Right forelimb (tissue), 1 donor: ENCODE data around the gene NDUFS7.

Experiments
- DNase-seq: peaks from one replicate; pipeline ENCODE4 v3.0.0-alpha.2; 2018

Gene NDUFS7

DNA sequence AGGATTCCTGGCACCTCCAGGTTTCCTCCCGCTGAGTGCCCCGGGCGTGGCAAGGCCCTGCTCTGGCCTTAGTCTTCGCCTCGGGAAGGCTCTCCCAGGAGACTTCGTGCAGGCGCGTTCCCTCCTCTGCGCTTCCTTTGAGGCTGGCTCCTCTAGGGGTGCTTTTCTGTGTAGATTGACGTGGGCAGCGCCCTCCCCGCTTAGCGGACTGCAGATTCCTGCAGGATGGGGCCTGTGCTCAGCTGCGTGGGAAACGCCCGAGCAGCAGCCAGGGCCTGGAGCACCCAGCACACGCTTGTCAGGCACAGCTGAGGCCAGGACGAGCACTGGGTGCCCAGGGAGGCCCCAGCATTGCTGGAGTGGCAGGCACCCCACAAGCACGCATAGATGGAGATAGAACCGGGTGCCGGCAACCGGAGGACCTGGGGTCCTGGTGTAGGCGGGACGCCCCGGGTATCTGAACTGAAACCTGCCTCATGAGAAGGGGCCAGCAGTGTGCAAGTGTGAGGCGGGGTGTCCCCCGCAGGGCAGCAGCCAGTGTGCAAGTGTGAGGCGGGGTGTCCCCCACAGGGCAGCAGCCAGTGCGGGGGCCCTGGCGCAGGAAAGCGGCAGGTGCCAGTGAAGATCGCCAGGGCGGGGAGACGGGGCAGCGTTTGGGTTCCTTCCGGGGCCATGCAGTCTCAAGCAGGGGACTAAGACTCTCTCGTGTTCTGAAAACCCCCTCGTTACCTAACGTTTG is 3.4 kb downstream of the NDUFS7 start:
- DNase-seq, result no peak

DNA sequence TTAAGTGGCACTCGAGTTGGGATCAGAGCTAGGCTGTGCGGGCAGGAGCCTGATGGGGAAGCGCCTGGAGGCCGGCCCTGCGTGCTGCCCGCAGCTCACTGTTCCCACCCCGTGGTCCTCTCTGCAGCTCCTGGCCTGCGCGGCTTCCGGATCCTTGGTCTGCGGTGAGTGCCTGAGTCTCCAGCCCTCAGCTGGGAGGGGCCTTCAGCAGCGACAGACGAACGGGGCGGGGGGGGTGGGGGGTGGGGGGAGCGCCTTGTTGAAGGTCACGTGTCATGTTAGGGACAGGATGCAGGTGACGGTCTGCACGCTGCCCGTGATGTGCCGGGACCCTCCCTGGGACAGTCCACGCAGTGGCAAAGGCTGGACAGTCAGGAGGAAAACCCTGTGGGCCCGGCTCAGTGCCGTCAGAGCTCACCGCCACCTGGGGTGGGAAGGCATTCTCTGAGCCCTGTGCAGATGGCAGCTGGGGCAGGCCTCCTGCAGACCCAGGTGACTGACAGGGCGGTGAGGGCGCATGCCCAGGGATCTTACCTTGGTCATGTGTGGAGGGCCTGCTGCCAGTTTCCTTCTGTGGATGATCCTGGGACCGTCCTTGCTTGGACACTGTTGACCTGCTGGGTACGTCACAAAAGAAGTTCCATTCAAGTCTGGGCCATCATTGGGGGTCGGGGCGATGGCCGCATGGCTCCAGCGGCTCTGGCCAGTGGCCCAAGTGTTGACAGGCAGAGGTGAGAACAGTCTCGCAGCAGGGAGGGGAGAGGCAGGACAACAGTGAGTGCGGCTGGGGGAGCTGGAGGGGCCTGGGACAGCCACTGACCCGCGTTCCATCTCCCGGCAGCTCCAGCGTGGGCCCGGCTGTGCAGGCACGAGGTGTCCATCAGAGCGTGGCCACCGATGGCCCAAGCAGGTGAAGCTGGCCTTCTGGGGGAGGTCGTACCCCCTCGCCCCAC is 4.3 kb downstream of the NDUFS7 start:
- no peak for DNase-seq

DNA sequence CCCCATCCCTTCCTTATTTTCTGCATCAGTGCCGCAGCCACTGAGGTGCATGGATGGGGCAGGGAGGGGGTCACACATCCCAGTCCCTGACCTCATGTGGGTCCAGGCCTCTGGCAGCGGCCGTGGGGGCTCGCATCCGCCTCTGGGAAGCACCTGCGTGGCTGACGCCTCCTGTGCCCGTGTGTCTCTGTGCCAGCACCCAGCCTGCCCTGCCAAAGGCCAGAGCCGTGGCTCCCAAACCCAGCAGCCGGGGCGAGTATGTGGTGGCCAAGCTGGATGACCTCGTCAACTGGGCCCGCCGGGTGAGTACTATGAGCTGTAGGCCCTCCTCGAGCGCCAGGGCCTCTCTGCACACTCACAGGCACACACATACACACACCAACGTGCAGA is 4.9 kb downstream of the NDUFS7 start:
- DNase-seq, result no peak

DNA sequence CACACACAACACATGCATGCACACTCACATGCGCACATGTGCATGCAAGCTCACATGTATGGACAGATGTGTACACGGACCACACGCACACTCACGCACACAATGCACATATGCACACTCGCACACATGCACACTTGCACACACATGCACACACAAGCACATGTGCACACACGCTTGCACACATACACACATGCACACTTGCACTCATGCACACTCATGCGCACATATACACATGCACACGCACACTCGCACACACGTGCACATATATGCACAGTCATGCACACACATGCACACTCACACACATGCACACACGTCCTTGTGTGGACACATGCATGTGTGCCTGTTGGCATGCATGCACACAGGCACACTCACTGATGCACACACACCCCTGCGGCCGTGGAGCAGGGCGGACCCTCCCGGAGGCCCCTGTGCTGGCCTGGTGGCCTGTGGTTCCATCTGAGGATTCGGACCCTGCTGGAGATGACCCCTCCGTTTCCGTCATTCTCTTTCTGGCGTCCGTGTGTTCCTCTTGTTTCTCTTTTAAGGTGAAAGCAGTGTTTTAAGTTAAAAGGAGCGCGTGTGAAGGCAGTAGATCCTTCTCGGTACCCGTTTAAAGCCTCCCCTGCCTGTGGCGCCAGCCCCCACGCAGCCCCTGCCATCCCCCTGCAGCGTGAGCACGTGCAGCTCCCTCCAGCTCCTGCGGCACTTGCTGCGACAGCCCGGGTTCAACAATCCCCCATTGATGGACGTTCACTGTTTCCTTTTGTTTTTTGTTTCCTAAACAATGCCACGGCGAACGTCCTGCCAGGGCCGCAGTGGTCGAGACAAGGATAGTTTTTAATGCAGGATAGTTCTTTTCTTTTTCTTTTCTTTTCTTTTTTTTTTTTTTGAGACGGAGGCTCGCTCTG is 5.6 kb downstream of the NDUFS7 start:
- DNase-seq, result no peak

DNA sequence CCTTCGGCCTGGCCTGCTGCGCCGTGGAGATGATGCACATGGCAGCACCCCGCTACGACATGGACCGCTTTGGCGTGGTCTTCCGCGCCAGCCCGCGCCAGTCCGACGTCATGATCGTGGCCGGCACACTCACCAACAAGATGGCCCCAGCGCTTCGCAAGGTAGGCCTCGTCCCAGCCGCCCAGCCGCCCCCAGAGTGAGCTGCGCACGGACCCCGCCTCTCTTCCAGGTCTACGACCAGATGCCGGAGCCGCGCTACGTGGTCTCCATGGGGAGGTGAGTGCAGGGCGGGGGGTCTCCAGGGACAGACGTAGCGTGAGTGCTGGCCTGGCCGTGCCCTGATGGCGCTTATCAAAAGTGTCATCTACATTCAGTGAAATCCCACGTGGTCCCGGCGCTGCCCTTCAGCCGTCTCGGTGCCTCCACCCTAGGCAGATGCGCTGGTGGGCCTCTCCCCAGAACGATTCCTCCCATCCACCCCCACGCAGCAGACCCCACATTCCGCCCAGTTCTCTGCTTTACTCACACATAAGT is 7.2 kb downstream of the NDUFS7 start:
- DNase-seq, result no peak

DNA sequence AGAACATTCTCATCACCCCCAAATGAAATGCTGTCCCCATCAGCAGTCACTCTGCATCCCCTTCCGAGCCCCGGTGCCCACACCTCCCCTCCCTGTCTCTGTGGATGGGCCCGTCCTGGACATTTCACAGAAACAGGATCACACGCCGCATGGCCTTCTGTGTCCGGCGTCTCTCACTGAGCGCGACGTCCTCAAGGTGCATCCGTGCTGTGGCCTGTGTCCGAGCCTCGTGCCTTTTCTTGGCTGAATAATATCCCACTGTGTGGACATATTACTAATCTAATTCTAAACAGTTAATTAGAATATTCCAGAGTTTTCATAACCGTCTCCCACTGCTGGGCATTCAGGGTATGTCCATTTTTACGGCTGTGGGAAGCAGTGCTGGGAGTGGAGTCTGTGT is 8.7 kb downstream of the NDUFS7 start:
- DNase-seq, result no peak

DNA sequence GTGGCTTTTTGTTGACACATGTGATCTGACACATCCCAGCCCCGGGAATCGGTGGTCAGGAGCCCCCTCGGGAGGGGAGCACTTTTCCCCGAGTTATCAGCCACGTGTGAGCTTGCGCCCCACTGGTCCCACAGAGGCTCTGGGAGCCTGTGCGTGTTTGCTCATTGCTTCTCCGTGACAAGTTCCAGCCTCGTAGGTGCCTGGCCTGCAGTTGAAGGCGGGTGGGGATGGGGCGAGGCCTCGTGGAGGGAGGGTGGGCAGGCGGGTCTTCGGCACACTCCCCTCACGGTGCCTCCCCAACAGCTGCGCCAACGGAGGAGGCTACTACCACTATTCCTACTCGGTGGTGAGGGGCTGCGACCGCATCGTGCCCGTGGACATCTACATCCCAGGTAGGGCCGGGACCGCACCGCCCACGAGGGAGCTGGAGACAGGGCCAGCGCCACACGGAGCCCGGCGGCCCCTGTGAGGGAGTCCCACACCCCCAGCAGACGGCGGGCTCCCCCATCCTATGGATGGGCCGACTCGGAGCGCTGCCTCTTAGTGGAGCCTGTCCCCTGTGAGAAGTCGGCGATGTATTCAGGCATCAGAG is 9.3 kb downstream of the NDUFS7 start:
- no peak for DNase-seq

DNA sequence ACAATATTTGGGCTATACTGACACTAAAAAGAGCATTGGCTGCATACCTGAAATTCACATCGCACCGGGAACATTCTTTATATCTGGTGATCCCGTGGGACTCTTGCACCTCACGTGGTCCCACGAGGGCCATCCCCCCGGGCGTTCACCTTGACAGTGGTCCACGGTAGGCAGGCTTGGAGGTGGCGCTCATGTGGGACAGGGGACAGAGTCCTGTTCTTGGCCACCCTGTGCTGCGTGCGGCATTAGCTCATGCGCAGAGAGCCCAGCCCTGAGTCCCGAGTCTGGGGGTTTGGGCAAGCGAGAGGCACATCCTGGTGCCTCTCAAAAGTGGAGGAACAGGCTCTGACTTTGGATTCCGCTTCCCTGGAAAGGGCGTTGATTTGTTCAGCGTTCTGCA is 10.1 kb downstream of the NDUFS7 start:
- DNase-seq, result no peak

DNA sequence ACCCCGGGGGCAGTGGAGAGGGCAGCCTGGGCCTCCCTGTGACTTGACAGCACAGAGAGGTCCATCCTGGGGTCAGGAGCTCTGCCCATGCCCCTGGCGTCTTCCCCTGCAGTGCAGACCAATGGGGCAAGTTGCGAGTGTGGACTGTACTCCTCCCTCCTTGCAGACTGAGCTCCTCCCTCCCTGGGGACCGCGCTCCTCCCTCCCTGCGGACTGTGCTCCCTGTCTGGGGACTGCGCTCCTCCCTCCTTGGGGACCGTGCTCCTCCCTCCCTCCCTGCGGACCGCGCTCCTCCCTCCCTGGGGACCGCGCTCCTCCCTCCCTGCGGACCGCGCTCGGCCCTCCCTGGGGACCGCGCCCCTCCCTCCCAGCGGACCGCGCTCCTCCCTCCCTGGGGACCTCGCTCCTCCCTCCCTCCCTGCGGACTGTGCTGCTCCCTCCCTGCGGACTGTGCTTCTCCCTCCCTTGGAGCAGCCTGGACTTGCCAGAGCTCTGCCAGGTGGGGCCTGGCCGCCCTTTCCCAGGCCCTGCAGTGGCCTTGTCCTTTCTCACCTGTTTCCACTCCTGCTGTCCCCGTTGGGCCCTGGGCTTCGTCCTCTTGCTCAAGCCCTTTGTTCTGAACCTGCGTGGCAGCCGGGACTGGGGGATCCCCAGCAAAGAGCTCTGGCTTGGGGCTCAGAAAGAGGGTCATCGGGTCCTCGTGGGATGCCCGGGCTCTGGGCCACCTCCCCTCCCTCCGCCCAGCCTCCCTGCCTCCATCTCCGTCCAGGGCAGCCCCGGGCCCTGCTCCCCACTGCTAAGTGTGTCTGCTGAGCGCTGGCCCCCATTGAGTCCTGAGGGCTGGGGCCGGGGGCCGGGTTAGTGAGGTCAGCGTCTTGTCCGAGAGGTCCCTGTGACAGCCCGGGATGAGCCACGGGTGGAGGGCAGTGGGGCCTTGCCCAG is 10.8 kb downstream of the NDUFS7 start:
- no peak for DNase-seq

DNA sequence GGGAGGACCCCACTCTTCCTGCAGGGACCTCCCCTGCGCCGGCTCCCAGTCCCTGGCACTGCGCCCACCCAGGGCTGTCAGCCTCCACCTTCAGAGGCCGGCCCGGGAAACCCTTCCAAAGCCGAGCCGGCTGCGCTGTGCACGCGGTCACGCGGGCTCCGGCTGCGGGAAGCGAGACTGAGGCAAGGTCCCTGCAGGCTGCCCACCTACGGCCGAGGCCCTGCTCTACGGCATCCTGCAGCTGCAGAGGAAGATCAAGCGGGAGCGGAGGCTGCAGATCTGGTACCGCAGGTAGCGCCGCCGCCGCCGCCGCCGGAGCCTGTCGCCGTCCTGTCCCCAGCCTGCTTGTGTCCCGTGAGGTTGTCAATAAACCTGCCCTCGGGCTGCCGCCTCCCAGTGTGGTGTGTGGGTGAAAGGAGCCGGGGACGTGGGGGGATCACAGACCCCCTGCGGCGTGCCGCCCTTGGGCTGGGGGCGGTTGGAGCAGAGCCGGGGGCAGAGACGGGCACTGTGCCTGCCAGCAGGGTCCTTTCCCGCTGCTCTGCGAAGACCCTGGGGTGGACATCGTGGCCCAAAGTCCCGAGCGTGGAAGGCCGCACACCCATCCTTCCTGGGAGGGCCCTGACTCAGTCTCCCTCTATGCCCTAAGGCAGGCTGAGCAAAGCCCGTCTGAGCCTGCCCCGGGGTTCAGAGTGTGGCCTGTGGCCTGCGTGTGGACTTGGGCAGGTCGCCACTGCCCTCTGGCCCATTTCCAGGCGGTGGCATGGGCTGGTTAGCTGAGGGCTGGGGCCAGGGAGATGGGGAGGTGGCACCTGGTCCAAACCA is 11.7 kb downstream of the NDUFS7 start:
- no peak for DNase-seq

DNA sequence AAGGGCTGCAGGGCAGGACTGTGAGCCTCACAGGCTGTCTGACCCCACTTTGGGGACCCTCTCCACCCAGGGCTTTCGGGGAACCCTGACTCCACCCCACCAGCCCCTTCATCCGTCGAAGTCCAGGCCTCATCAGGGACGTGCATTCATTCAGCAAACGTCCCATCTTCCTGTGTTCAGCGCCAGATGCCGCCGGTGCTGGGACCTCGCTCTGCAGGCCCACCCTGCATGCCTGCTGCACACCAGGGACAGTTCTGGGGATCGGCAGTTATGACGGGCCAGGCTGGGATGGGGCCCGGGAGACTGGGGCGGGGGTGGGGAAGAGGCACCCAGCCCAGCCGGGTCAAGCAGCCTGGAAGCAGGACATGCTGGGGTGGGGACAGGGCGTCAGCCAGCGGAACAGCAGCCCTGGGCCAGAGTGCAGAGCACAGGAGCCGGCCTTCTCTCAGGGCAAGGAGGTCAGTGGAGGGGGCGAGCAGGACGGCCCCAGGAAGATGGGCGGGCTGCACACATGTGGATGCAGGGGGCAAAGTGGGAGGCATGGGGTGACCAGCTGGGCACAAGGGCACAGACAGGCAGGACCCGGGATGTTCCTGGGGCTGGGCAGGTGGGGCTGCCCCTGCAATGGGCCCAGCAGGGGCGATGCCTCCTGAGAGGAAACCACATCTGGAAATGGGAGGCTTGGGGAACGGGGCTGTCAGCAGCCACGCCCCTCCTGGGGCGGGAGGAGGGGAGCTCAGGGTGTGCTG is 12.5 kb downstream of the NDUFS7 start:
- DNase-seq, result no peak

DNA sequence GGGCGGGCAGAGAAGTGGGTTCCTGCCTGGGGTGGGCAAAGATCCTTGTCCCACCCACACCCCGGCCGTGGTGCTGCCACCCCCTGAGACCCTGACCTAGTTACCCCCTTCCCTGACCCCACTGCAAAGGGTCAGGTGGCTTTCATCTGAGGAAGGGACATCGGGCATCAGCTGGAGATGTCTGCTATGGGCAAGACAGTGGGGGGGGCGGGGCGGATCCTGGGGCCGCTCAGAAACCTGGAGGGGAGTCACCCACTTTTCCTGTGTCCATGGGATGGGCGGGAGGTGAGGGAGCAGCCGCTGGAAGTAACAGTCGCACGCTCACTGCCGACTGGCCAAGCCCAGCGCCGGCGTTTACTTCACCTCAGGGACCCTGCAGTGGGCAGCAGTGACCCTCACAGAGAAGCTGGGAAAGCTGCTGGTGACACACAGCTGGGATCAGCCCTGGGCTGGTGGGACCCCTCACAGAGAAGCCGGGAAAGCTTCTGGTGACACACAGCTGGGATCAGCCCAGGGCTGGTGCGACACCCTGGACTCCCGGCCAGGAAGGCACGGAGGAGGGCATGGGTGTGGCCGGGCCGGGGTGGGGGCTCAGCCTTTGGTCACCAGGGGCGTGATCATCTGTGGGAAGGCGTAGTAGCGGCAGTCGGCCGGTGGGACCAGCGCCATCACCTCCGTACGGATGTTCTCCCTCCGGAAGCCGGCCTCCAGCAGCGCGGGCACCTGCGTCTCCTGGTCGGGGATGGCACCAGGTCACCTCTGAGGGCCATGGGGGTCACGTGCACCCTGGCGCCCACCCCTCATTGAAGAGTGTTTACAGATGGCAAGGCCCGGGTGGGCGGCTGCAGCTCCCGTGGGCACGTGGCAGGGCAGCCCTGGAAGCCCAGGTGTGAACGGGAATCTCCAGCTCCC is 13.3 kb downstream of the NDUFS7 start:
- DNase-seq, result no peak

DNA sequence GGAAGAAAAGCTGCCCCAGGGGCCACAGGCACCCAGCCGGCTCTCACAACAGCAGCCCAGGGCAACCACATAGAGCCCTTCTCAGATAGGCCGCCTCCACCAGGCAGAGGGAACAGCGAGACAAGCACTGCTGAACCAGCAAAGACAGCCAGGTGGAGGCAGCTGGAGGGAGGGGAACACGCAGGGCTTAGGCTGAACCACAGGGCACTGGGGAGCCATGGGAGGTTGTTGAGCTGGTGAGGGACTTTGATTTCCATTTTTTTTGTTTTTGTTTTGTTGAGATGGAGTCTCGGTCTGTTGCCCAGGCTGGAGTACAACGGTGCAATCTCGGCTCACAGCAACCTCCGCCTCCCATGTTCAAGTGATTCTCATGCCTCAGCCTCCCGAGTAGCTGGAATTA is 14.1 kb downstream of the NDUFS7 start:
- no peak for DNase-seq

DNA sequence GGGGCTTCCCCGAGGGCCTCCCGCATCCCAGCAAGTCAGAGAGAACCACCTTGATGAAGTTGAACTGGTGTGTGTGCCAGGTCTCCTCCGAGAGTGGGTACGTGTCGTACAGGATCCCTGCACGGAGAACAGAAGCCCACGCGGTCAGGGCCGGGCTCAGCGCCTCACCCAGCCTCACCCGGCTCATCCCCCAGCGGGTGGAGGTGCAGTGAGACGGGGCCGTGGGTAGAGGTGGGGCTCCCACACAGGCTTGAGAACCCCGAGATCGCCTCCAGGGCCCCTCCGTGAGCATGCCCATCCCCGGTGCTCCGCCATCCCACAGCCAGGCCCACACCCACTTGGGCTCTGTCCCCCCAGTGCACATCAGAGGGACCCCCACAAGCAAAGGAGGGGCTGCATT is 15.4 kb downstream of the NDUFS7 start:
- DNase-seq, result no peak

DNA sequence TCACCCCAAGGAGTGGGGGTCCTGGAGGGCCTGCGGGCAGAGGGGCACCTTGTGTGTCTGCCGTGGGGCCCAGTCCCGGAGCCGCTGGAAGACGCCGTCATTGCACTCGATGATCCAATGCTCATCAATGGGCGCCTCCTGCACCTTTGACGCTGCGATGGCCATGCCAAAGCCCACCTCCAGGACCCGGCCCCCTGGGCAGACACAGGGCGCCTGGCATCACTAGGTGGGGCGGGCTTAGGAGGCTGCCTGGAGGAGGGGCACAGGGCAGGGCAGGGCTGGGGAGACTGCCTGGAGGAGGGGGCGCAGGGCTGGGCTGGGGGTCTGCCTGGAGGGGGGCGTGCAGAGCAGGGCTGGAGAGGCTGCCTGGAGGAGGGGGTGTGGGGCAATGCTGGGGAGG is 16.0 kb downstream of the NDUFS7 start:
- no peak for DNase-seq

DNA sequence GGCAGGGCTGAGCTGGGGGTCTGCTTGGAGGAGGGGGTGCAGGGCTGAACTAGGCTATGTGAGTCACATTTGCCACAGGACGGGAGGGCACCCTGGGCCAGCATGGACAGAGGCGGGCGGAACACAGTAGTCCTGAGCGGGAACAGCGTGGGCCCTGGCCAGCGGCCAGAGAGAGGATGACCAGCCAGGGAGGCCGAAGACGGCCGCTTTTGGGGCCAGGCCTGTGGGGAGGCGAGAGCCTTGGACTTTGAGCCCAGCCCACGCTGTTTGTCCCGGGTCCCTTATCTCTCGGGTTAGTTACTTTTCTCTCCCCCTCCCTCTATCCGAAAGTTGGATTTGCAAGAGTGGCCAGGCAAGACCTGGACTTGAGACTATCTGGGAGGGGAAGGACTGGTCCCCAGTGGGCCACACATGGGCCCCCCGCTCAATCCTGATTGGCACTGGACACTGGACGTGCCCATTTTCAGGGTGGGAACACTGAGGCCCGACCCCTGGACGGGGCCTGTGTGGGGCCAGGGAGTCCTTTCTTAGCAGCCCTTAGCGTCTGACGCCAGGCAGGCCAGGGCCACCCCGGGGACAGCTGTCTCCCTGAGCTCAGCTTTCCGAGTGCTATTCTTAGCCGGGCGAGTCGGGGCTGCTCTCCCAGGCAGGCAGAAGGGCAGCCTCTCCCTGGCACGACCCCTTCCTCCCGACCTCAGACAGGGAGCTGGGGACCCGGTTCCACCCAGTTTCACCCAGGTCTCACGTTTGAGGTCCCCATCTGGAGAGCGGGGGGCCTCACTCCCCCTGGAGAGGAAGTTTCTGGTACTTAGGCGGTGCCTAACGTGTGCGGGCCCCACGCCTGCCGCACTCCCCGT is 16.8 kb downstream of the NDUFS7 start:
- DNase-seq, result no peak

DNA sequence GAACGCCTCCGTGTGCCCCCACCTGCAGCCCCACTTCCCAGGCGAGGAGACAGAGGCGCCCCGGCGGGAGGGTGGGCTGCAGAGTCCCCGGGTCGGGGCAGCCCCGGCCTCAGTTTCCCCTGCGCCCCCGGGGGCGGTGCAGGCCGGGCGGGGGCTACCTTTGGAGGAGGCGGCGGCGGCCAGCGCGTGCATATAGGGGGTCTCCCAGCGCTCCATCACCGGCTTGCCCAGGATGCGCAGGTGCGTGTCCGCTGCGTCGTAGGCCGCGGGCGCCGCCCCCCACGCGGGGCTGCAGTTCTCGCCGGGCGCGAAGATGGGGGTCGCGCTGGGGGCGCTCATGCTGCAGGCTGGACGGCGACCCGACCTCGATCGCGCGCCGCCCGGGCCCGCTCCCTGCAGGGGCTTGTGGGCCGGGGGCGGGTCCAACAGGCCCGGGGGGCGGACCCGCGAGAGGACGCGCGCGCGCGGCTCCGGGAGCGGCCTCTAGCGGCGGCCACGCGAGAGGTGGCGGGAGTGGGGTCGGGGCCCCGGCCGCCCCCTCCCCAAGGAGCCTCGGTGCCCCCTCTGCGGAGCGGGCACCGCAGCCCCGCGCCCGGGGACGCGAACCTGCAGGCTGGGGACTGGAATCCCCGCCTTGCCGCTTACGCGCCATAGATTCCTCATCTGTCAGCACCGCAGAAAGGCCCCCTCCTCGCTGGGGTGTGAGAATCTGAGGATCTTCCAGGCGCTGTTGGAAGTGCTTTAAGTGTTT is 17.6 kb downstream of the NDUFS7 start, which contains the start of gene GAMT:
Gene GAMT (minus strand): TSS at position 405 of the 751 bp plus-strand sequence. CDS start 66 bp downstream, at position 339.
- peak; percentile 75 for DNase-seq
